H9 (cell line): ENCODE results near the gene DENND1A. TPM values are rescaled to one million over a fixed set of nuclear protein-coding genes. Genes with fewer than 3 reads are reported as not detected.

ENCODE experiments used
- DNase-seq: peaks from one replicate; pipeline ENCODE4 v3.0.0-alpha.2; 2017
- H2AFZ ChIP-seq: one replicate; pipeline ENCODE4 v1.6.1; 2013; ENCODE audit warnings: mild to moderate bottlenecking, low read length, control low read depth, moderate library complexity
- H2AK5ac ChIP-seq: 2 replicates; pipeline ENCODE4 v1.6.1; 2013; ENCODE audit warnings: low read length, control low read depth, mixed read lengths; ENCODE audit not compliant: insufficient read length
- H2BK120ac ChIP-seq: one replicate; pipeline ENCODE4 v1.6.1; 2013; ENCODE audit warnings: low read depth, mild to moderate bottlenecking, low read length, control low read depth, inconsistent platforms; ENCODE audit not compliant: poor library complexity, severe bottlenecking
- H2BK12ac ChIP-seq: 2 replicates; pipeline ENCODE4 v1.6.1; 2013; ENCODE audit warnings: low read length, control low read depth, mixed read lengths, low read depth; ENCODE audit not compliant: insufficient read length
- H2BK15ac ChIP-seq: 2 replicates; pipeline ENCODE4 v1.6.1; 2013; ENCODE audit warnings: low read depth, low read length, control low read depth
- H2BK20ac ChIP-seq: one replicate; pipeline ENCODE4 v1.6.1; 2013; ENCODE audit warnings: low read depth, mild to moderate bottlenecking, low read length, control low read depth, inconsistent platforms; ENCODE audit not compliant: poor library complexity, severe bottlenecking
- H2BK5ac ChIP-seq: 2 replicates; pipeline ENCODE4 v1.6.1; 2013; ENCODE audit warnings: low read length, control low read depth, mixed read lengths; ENCODE audit not compliant: insufficient read length
- H3K14ac ChIP-seq: 2 replicates; pipeline ENCODE4 v1.6.1; 2013; ENCODE audit warnings: low read length, control low read depth; ENCODE audit not compliant: insufficient read depth
- H3K18ac ChIP-seq: 2 replicates; pipeline ENCODE4 v1.6.1; 2013; ENCODE audit warnings: low read depth, mild to moderate bottlenecking, mixed read lengths, low read length, control low read depth; ENCODE audit not compliant: insufficient read length
- H3K23ac ChIP-seq: 2 replicates; pipeline ENCODE4 v1.6.1; 2013; ENCODE audit warnings: low read length, control low read depth, mixed read lengths, low read depth; ENCODE audit not compliant: insufficient read length
- H3K23me2 ChIP-seq: 2 replicates; pipeline ENCODE4 v1.6.1; 2013; ENCODE audit warnings: low read depth, mild to moderate bottlenecking, mixed read lengths, low read length, control low read depth; ENCODE audit not compliant: insufficient read length, poor library complexity, severe bottlenecking
- H3K27ac ChIP-seq: 2 replicates; pipeline ENCODE4 v1.5.1; 2013; ENCODE audit warnings: low read length, control low read depth, mixed read lengths, low read depth; ENCODE audit not compliant: insufficient read length
- H3K27me3 ChIP-seq: 2 replicates; pipeline ENCODE4 v1.6.1; 2013; ENCODE audit warnings: low read length, control low read depth, inconsistent platforms; ENCODE audit not compliant: insufficient read depth
- H3K4ac ChIP-seq: 2 replicates; pipeline ENCODE4 v1.6.1; 2013; ENCODE audit warnings: low read depth, mild to moderate bottlenecking, control low read depth, inconsistent platforms, low read length, moderate library complexity
- H3K4me1 ChIP-seq: 2 replicates; pipeline ENCODE4 v1.6.1; 2013; ENCODE audit warnings: low read length, control low read depth, inconsistent platforms; ENCODE audit not compliant: insufficient read depth
- H3K4me2 ChIP-seq: 2 replicates; pipeline ENCODE4 v1.6.1; 2013; ENCODE audit warnings: low read length, control low read depth, mixed read lengths; ENCODE audit not compliant: insufficient read length, insufficient read depth
- H3K56ac ChIP-seq: 2 replicates; pipeline ENCODE4 v1.6.1; 2013; ENCODE audit warnings: low read depth, mild to moderate bottlenecking, mixed read lengths, low read length, control low read depth; ENCODE audit not compliant: insufficient read length
- H3K79me1 ChIP-seq: 2 replicates; pipeline ENCODE4 v1.6.1; 2013; ENCODE audit warnings: low read depth, mild to moderate bottlenecking, moderate library complexity, low read length, control low read depth, inconsistent platforms; ENCODE audit not compliant: insufficient read depth, poor library complexity, severe bottlenecking
- H3K79me2 ChIP-seq: 2 replicates; pipeline ENCODE4 v1.6.1; 2013; ENCODE audit warnings: low read length, control low read depth, inconsistent platforms; ENCODE audit not compliant: insufficient read depth
- H3K9ac ChIP-seq: 2 replicates; pipeline ENCODE4 v1.6.1; 2013; ENCODE audit warnings: low read length, control low read depth, mixed read lengths; ENCODE audit not compliant: insufficient read length; ENCODE audit errors: extremely low read depth
- H3K9me3 ChIP-seq: one replicate; pipeline ENCODE4 v1.6.1; 2013; ENCODE audit warnings: low read depth, low read length, inconsistent platforms; ENCODE audit not compliant: control insufficient read depth
- H3T11ph ChIP-seq: one replicate; pipeline ENCODE4 v1.6.1; 2013; ENCODE audit warnings: mild to moderate bottlenecking, low read length, control low read depth, inconsistent platforms
- H4K20me1 ChIP-seq: one replicate; pipeline ENCODE4 v1.6.1; 2013; ENCODE audit not compliant: control insufficient read depth, insufficient read length, insufficient read depth
- H4K5ac ChIP-seq: 2 replicates; pipeline ENCODE4 v1.6.1; 2013; ENCODE audit warnings: low read depth, mild to moderate bottlenecking, mixed read lengths, low read length, control low read depth; ENCODE audit not compliant: insufficient read length
- H4K8ac ChIP-seq: replicated peaks from 2 replicates; pipeline ENCODE4 v1.6.1; 2013; ENCODE audit warnings: low read length, control low read depth, mixed read lengths, low read depth; ENCODE audit not compliant: insufficient read length
- H4K91ac ChIP-seq: 2 replicates; pipeline ENCODE4 v1.6.1; 2013; ENCODE audit warnings: low read depth, mild to moderate bottlenecking, moderate library complexity, mixed read lengths, low read length, control low read depth; ENCODE audit not compliant: insufficient read length
- H3K27ac Mint-ChIP-seq, 3 experiments: 2 replicates in 2 of 3; 3 replicates in 1 of 3; pipeline ENCODE4 v1.8.0; 2020 to 2021; ENCODE audit warnings: mixed read lengths in 3 of 3, mild to moderate bottlenecking in 1 of 3, moderate library complexity in 1 of 3
- H3K27me3 Mint-ChIP-seq: 2 replicates; pipeline ENCODE4 v1.8.0; 2021; ENCODE audit warnings: low read depth, mild to moderate bottlenecking, moderate library complexity, mixed read lengths
- H3K36me3 Mint-ChIP-seq, 3 experiments: 2 replicates in 2 of 3; 3 replicates in 1 of 3; pipeline ENCODE4 v1.8.0; 2020 to 2021; ENCODE audit warnings: low read depth in 3 of 3, mixed read lengths in 3 of 3; ENCODE audit not compliant: insufficient read depth in 1 of 3
- H3K4me1 Mint-ChIP-seq, 2 experiments: 2 replicates each; pipeline ENCODE4 v1.8.0; 2020; ENCODE audit warnings: mixed read lengths in 2 of 2
- H3K4me3 Mint-ChIP-seq, 2 experiments: 2 replicates in 1 of 2; 3 replicates in 1 of 2; pipeline ENCODE4 v1.8.0; 2020 to 2021; ENCODE audit warnings: mild to moderate bottlenecking in 2 of 2, mixed read lengths in 2 of 2, moderate library complexity in 1 of 2
- H3K9me3 Mint-ChIP-seq, 2 experiments: 2 replicates in 1 of 2; 3 replicates in 1 of 2; pipeline ENCODE4 v1.8.0; 2020; ENCODE audit warnings: mild to moderate bottlenecking in 2 of 2, mixed read lengths in 2 of 2, moderate library complexity in 1 of 2
- total RNA-seq: library from RNA; stranded (reverse); gene quantifications from 2 replicates; pipeline ENCODE4 v1.2.1, GENCODE V29; 2021
- TF ChIP-seq, protein P1 (sequence below): fragments of 200-600 bp; sonication (generic); conservative IDR thresholded peaks from 3 replicates; pipeline ENCODE4 v1.8.0; 2021; ENCODE audit warnings: antibody characterized with exemption, mild to moderate bottlenecking

Gene DENND1A
- total RNA-seq, 1 experiment from 2014 or later = 20.4 TPM

DNA sequence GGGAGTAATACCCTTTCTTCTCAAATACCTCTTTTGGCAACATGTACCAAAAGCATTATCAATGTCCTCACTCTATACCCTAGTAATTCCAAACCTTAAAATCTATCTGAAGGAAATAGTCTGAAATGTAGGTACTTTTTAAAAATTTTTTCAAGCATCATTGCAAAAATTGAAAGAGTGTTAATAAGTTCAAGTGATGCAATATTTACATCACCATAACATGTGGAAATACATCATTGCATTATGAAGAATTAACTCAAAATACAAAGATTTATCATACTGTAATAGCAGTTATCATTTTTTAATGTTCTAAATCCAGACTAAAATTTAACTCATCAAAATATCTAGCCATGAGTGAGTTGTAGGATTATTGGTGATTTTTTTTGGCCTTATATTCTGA lies 123.1 kb downstream of the DENND1A start:
- no peaks in the 10 kb centered on the region for H3K4me1 ChIP-seq
- no peak overlapping the region for H2BK12ac ChIP-seq
- no peak overlapping the region for H3K23ac ChIP-seq
- Mint-ChIP-seq H3K36me3 (no peaks in the 10 kb centered on the region), H3K4me3 (no peak overlapping the region), H3K27ac (no peak overlapping the region), H3K4me1 (peaks cover 0 to 4% of the 10 kb centered on the region in 2 experiments; a peak in 2 of 4 replicates), H3K27me3 (no peaks in the 10 kb centered on the region), H3K9me3 (no peaks in the 10 kb centered on the region)
- no peak overlapping the region for H2AK5ac ChIP-seq
- no peak overlapping the region for H4K8ac ChIP-seq
- DNase-seq = no peak
- H3K56ac ChIP-seq = no peak overlapping the region
- H2BK5ac ChIP-seq = no peak overlapping the region
- no peak overlapping the region for H3K27ac ChIP-seq
- H3K14ac ChIP-seq = no peak overlapping the region
- H3K23me2 ChIP-seq = no peaks in the 10 kb centered on the region
- no peak overlapping the region for H2BK120ac ChIP-seq
- H3K9me3 ChIP-seq = no peaks in the 10 kb centered on the region
- TF ChIP-seq, protein P1, sequence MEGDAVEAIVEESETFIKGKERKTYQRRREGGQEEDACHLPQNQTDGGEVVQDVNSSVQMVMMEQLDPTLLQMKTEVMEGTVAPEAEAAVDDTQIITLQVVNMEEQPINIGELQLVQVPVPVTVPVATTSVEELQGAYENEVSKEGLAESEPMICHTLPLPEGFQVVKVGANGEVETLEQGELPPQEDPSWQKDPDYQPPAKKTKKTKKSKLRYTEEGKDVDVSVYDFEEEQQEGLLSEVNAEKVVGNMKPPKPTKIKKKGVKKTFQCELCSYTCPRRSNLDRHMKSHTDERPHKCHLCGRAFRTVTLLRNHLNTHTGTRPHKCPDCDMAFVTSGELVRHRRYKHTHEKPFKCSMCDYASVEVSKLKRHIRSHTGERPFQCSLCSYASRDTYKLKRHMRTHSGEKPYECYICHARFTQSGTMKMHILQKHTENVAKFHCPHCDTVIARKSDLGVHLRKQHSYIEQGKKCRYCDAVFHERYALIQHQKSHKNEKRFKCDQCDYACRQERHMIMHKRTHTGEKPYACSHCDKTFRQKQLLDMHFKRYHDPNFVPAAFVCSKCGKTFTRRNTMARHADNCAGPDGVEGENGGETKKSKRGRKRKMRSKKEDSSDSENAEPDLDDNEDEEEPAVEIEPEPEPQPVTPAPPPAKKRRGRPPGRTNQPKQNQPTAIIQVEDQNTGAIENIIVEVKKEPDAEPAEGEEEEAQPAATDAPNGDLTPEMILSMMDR = no peak
- no peak overlapping the region for H3K18ac ChIP-seq
- H3K4me2 ChIP-seq = no peak overlapping the region
- H2BK15ac ChIP-seq = no peak overlapping the region
- peaks cover 3% of the 10 kb centered on the region for H3K79me1 ChIP-seq
- H4K20me1 ChIP-seq = no peaks in the 10 kb centered on the region
- H3K9ac ChIP-seq = no peak overlapping the region
- no peaks in the 10 kb centered on the region for H3K79me2 ChIP-seq
- no peak overlapping the region for H4K5ac ChIP-seq
- H2BK20ac ChIP-seq = no peak overlapping the region
- H3K27me3 ChIP-seq = no peaks in the 10 kb centered on the region
- no peak overlapping the region for H3T11ph ChIP-seq
- H3K4ac ChIP-seq = no peak overlapping the region
- H2AFZ ChIP-seq = no peak overlapping the region
- no peak overlapping the region for H4K91ac ChIP-seq
